HG03280 (cell line): ENCODE measurements around the gene SRGAP3.

Experiments
- ATAC-seq: cut with Tn5 transposase; IDR thresholded peaks from one replicate; pipeline ENCODE4 v1.9.1; 2021; ENCODE audit warnings: mild to moderate bottlenecking, moderate library complexity; ENCODE audit not compliant: unreplicated experiment

SRGAP3 gene

GRCh38 chr3:9204253-9204992 is 45.0 kb downstream of the SRGAP3 start:
- no peak for ATAC-seq

GRCh38 chr3:9203317-9203716 is 46.1 kb downstream of the SRGAP3 start:
- no peak for ATAC-seq

- no peak for ATAC-seq
Observed at GRCh38 chr3:9202546-9202945, 46.9 kb downstream of the SRGAP3 start.

- no peak for ATAC-seq
Observed at GRCh38 chr3:9201955-9202354, 47.5 kb downstream of the SRGAP3 start.

GRCh38 chr3:9201266-9201665 is 48.2 kb downstream of the SRGAP3 start:
- ATAC-seq, result no peak

GRCh38 chr3:9199775-9200174 is 49.7 kb downstream of the SRGAP3 start:
- no peak for ATAC-seq

GRCh38 chr3:9198899-9199335 is 50.5 kb downstream of the SRGAP3 start:
- ATAC-seq, result no peak

- no peak for ATAC-seq
Observed at GRCh38 chr3:9198261-9198660, 51.2 kb downstream of the SRGAP3 start.

GRCh38 chr3:9196020-9196419 is 53.4 kb downstream of the SRGAP3 start:
- no peak for ATAC-seq

- ATAC-seq, result no peak
Observed at GRCh38 chr3:9195390-9195789, 54.1 kb downstream of the SRGAP3 start.

- no peak for ATAC-seq
Observed at GRCh38 chr3:9194509-9195184, 54.8 kb downstream of the SRGAP3 start.

- no peak for ATAC-seq
Observed at GRCh38 chr3:9193633-9194195, 55.7 kb downstream of the SRGAP3 start.

- ATAC-seq, result no peak
Observed at GRCh38 chr3:9193211-9193610, 56.2 kb downstream of the SRGAP3 start.

- no peak for ATAC-seq
Observed at GRCh38 chr3:9192248-9193025, 57.0 kb downstream of the SRGAP3 start.

GRCh38 chr3:9190276-9190675 is 59.2 kb downstream of the SRGAP3 start:
- no peak for ATAC-seq

GRCh38 chr3:9188583-9188982 is 60.9 kb downstream of the SRGAP3 start:
- no peak for ATAC-seq

- ATAC-seq, result no peak
Observed at GRCh38 chr3:9185701-9186100, 63.7 kb downstream of the SRGAP3 start.

- ATAC-seq, result no peak
Observed at GRCh38 chr3:9185046-9185445, 64.4 kb downstream of the SRGAP3 start.

- ATAC-seq, result no peak
Observed at GRCh38 chr3:9184461-9184835, 65.0 kb downstream of the SRGAP3 start.

- no peak for ATAC-seq
Observed at GRCh38 chr3:9183811-9184460, 65.5 kb downstream of the SRGAP3 start.

- ATAC-seq, result no peak
Observed at GRCh38 chr3:9183011-9183410, 66.4 kb downstream of the SRGAP3 start.
